NCI-H748 (cell line): ENCODE results near the gene PAQR3.
"Not testable (repeated sequence)": the region's sequence is repeated elsewhere in the genome, so short reads cannot be mapped to it uniquely, and the experiment has no call there.

Experiments
- DNase-seq: peaks from one replicate; lab custom pipeline; 2025; ENCODE audit not compliant: unreplicated experiment; lab: John Stamatoyannopoulos, UW

The PAQR3 gene

GRCh38 chr4:78930016-78930629 is 9.1 kb downstream of the PAQR3 start:
- no peak for DNase-seq

DNA sequence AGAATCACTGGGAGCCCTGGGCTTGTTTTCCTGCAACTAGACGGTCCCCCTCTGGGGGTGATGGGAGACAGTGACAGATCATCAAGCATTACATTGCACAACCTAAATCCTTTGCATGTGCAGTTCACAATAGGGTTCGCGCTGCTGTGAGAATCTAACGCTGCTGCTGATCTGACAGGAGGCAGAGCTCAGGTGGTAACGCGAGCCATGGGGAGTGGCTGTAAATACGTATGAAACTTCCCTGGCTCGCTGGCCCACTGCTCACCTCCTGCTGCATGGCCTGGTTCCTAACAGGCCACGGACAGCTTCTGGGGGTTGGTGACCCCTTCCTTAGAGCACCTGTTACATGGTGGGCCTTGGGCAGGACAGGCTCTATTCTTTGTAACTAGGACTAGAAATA is 10.4 kb downstream of the PAQR3 start:
- DNase-seq: no peak

DNA sequence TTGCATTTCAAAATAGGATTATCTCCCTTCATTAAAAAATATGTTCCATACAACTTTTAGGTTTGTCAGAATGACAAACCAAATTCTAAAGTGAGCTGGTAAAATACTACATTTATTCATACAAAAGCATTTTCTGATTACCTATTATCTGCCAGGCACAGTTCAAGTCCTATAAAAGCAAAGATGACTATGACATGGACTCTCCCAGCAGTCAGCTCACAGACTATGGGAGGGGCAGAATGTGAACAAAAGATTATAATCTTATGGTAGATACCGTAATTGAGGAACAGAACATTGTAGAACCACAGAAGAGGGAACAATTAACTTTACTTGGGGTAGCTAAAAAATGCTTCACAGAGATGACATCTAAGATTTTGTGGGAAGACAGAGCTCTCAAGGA is 12.4 kb downstream of the PAQR3 start:
- DNase-seq: no peak

- DNase-seq: no peak
These were observed 15.6 kb downstream of the PAQR3 start for GRCh38 chr4:78923464-78924312.

DNA sequence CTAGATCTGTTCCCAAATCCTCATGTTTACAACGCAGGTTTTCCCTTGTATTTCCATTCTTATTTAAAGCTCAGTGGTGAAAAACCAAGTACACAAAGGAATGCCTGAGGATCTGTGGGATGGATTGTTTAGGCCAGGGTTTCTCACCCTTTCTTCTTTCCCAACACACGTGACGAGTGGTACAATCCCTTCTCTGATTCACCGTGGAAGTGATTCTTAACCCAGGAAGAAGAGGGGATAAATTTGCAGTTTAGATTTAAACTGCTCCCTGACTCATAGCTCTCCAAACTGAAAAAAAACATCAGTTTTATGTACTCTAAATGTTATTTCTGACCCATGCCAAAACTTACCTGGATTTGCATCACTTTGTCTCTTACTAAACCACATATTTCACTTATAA is 17.0 kb downstream of the PAQR3 start:
- no peak for DNase-seq

- DNase-seq: no peak
These were observed 28.6 kb downstream of the PAQR3 start for GRCh38 chr4:78910612-78911011.

- DNase-seq: not testable (repeated sequence)
These were observed 30.3 kb downstream of the PAQR3 start for GRCh38 chr4:78908974-78909373.

- no peak for DNase-seq
These were observed 31.6 kb downstream of the PAQR3 start for GRCh38 chr4:78907638-78908037.

GRCh38 chr4:78904143-78904542 is 35.1 kb downstream of the PAQR3 start:
- no peak for DNase-seq

- DNase-seq: no peak
These were observed 36.9 kb downstream of the PAQR3 start for GRCh38 chr4:78902298-78902697.

- no peak for DNase-seq
These were observed 37.4 kb downstream of the PAQR3 start for GRCh38 chr4:78901882-78902281.

DNA sequence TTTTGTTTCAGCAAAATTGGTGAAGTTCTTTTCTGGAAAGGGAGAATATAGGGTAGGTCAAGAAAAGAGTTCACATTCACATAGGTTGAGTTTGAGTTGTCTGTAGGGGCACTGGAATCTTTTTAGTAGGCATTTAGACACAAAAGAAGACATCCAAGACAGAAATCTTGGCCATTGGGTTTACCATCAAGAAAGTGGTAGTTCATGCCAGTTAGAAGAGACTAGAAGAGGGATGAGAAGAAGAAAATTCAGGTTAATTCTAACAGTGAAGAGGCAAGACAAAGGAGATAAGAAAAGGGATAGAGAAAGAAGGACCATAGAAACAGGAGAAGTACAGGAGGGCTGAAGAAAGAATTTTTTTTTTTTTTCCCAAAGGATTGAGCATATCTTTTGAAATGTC is 39.9 kb downstream of the PAQR3 start:
- no peak for DNase-seq

DNA sequence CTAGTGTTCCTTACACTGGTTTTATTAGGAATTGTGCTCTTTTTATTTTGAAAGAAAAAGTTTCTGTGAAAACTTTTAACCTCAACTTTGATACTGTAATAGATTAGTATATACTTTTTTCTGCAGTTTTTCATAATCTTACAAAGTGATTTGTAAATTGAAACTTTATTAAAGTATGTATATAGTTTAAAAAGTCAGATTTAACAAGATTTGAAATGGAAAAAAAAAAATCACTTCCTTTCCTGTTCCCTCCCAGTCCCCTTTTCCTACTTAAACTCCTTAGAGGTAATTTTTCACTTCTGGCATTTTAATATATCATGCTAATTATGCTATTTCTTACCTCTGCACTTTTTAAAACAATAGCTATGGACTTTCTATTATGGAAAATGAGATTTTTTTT is 49.3 kb downstream of the PAQR3 start:
- DNase-seq: no peak

DNA sequence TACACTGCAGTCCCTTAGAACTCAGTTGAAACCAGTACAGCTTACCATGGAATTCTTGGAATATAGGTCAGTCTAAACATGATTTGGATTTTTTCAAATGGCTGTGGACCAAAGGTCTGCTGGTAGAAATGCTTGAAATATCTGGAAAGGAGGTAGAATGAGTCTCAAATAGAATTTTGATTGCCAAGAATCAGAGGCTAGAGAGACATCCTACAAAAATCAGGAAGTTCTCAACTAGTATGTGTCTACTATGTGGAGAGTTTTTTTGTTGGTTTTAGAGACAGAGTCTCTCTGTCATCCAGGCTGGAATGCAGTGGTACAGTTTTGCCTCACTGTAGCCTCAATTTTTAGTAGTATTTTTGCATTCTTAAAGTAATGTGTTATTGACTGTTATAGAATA is 53.6 kb downstream of the PAQR3 start:
- no peak for DNase-seq

DNA sequence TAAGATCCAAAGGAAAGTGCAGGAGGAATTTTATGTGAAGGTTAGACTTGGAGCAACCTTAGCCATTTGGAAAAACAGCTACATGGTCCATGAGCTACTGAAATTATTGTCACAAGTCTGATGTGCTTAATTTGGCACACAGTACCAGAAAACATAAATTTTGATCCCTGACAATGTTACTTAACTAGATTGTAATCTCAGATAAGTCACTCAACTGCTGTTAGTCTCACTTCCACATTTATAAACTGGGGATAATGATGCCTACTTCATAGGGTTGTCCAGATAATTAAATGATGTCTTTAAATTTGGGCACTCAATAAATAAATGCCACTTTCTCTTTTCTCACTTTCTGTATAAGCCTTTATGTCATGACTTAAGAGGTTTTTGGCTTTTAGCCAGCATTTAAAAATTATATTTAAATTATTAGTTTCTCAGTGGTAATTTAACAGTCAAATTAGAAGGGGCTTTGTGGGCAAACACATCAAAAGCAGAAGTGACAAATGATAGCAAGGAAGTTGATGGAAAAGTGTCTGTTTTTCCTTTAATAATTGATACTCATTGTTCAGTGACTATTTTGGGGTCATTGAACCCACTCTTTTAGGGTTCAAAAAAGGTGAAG is 58.3 kb downstream of the PAQR3 start:
- DNase-seq: no peak

DNA sequence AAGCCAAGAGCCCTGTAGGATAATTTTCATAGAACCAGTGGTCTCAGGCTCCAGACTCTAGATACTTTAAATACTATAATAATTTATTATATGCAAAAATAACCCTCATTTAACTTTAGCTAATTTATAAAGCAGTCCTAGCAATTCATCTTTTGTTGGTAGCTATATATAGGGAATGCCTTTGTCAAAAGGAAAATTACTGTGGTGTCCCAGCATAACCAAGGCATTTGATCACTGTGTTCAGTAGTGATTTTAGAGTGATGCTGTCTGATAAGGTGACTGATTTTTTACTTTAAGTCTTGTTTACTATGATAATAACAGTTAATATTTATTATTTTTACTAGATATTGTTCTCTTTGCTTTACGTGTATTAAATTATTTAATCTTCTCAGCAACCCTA is 61.2 kb downstream of the PAQR3 start:
- no peak for DNase-seq

DNA sequence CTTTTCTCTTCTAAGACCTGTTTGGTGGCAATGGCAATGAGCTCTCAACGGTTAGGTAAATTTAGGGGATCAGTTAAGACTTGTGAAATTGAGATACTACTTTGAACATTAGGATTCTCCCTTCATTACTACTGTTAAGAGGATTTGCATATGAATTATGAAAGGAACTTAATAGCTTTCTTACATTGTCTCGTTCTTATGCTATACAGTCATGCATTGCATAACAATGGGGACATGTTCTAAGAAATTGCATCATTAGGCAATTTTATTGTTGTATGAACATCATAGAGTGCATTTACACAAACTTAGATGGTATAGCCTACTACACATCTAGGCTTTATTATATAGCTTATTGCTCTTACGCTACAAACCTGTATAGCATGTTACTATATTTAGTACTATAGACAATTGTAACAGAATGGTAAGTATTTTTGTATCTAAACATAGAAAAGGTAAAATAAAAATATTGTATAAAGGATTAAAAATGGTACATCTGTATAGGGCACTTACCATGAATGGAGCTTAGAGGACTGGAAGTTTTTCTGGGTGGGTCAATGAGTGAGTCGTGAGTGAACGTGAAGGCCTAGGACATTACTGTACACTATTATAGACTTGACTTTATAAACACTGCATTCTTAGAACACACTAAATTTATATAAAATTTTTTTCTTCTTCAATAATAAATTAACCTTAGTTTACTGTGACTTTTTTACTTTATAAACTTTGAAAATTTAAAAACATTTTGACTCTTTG is 62.5 kb downstream of the PAQR3 start:
- DNase-seq: no peak

GRCh38 chr4:78870056-78870455 is 69.2 kb downstream of the PAQR3 start:
- no peak for DNase-seq

- not testable (repeated sequence) for DNase-seq
These were observed 70.5 kb downstream of the PAQR3 start for GRCh38 chr4:78868712-78869111.

DNA sequence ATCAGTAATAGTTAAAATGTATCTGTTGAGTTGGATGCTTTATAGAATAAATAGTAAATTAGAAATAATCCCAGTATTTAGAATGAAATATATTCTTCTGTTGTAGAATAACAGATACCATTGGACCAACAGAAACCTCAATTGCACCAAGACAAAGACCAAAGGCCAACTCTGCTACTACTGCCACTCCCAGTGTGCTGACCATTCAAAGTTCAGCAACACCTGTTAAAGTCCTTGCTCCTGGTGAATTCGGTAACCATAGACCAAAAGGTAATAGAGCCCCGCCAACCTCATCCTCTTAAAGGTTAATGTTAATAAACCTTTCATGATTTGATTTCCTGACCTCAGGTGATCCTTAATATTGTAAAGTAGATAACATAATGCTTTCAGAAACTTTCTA is 73.8 kb downstream of the PAQR3 start:
- no peak for DNase-seq

- DNase-seq: peak; percentile 70
These were observed 74.7 kb downstream of the PAQR3 start for GRCh38 chr4:78864405-78865024.
